Natural killer cell (primary cell): Measurements from ENCODE around the gene MBD1. TPM values are rescaled to one million over a fixed set of nuclear protein-coding genes. Genes with fewer than 3 reads are reported as not detected.

ENCODE experiments used
- ATAC-seq, 3 donors: fragments of 150-1000 bp in 2 of 3; fragments of 200-7000 bp in 1 of 3; cut with Tn5 transposase; 1 replicate in 1 of 3; 2 replicates in 2 of 3; pipeline ENCODE4 v1.10.0; 2021; ENCODE audit warnings: mild to moderate bottlenecking in 2 of 3, moderate library complexity in 2 of 3
- DNase-seq, 2 donors: peaks; one replicate each; pipeline versions ENCODE4 v3.0.0 to v3.0.0-alpha.2; 2013 to 2021; ENCODE audit warnings: mixed read lengths in 1 of 2
- H3K27ac ChIP-seq: one replicate; pipeline ENCODE4 v1.5.1; 2013; ENCODE audit warnings: mild to moderate bottlenecking, low read length
- H3K27me3 ChIP-seq: one replicate; pipeline ENCODE4 v1.6.1; 2013; ENCODE audit warnings: low read length; ENCODE audit not compliant: control insufficient read depth, insufficient read depth
- H3K36me3 ChIP-seq: one replicate; pipeline ENCODE4 v1.6.1; 2013; ENCODE audit warnings: low read length; ENCODE audit not compliant: control insufficient read depth, insufficient read depth
- H3K4me1 ChIP-seq: one replicate; pipeline ENCODE4 v1.6.1; 2013; ENCODE audit warnings: low read length; ENCODE audit not compliant: control insufficient read depth, insufficient read depth
- H3K4me3 ChIP-seq: one replicate; pipeline ENCODE4 v1.5.1; 2013; ENCODE audit warnings: low read length
- H3K9me3 ChIP-seq: one replicate; pipeline ENCODE4 v1.6.1; 2013; ENCODE audit warnings: low read length; ENCODE audit not compliant: control insufficient read depth, insufficient read depth
- H3K27ac Mint-ChIP-seq, 2 donors: one replicate each; pipeline ENCODE4 v1.8.0; 2022; ENCODE audit warnings: mild to moderate bottlenecking in 2 of 2, mixed read lengths in 2 of 2, moderate library complexity in 1 of 2
- H3K27me3 Mint-ChIP-seq, 2 donors: one replicate each; pipeline ENCODE4 v1.8.0; 2022; ENCODE audit warnings: low read depth in 2 of 2, mixed read lengths in 2 of 2
- H3K36me3 Mint-ChIP-seq: one replicate; pipeline ENCODE4 v1.8.0; 2022; ENCODE audit warnings: mixed read lengths
- H3K4me1 Mint-ChIP-seq, 2 donors: one replicate each; pipeline ENCODE4 v1.8.0; 2022; ENCODE audit warnings: mixed read lengths in 2 of 2
- H3K4me3 Mint-ChIP-seq: one replicate; pipeline ENCODE4 v1.8.0; 2022; ENCODE audit warnings: mild to moderate bottlenecking, moderate library complexity, mixed read lengths
- H3K9me3 Mint-ChIP-seq, 2 donors: one replicate each; pipeline ENCODE4 v1.8.0; 2022; ENCODE audit warnings: mixed read lengths in 2 of 2
- WGBS: methylation state at CpG from one replicate; pipeline ENCODE4 v1.1.7; 2013; ENCODE audit warnings: missing lambda C conversion rate; ENCODE audit not compliant: insufficient coverage; 5-methylcytosine and 5-hydroxymethylcytosine counted together
- intact Hi-C: fragments of 100-400 bp; cut with micrococcal nuclease; formaldehyde crosslinking; loops from one replicate; pipeline ENCODE4 v1.14.2; 2022
- total RNA-seq, 4 donors: library from RNA; stranded (reverse); fragments of 120-200 nt in 1 of 4; gene quantifications; one replicate each; pipeline versions ENCODE4 v1.2.3 to v1.2.4, GENCODE V29; 2013 to 2022
- TF ChIP-seq, protein P1 (sequence below): fragments of 200-600 bp; IDR thresholded peaks from one replicate; pipeline ENCODE4 v1.8.0; 2022; ENCODE audit warnings: antibody characterized with exemption

The MBD1 gene
- total RNA-seq, 3 donors from 2014 or later (not counting 1 experiment from before 2014, with no cell fraction given), result 106 to 113 (median 111) TPM

DNA sequence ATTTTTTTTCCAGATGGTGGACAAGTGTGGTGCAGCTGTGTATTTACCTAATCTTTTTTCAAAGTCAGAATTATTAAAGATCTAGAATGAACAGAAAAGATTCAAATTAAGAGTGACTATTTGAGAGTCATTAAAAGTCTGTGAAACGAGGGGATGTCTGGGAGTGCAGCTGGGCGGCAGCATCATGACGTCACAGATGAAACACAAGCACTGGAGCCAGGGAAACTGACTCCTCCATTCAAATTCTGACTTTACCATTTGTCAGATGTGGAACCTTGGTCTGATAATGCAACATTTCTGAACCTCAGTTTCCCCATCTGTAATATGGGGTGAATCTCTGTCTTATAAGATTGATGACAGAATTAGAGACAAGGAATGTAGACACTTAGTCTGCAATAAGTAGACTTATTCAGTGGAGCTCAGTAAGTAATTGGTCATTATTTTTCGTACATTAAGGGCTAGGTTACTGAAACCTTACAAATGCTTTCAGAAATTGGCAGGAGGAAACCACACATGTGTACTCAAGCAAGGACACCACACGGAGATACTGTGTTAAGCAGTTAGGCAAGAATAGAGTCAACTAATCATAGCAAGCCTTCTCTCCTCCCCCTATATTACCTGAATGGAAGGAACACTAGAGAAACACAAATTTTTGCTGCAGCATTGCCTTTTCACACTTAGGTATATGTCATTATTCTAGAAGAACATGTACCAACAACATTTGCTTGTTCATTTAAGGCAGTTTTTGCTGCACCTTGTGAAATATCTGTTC is 34.0 kb upstream of the MBD1 start:
- Mint-ChIP-seq H3K27ac (no peak overlapping the region), H3K4me3 (no peak overlapping the region), H3K27me3 (peaks cover 25 to 51% of the 10 kb centered on the region in 2 donors), H3K4me1 (no peaks in the 10 kb centered on the region), H3K9me3 (no peaks in the 10 kb centered on the region), H3K36me3 (no peaks in the 10 kb centered on the region)
- H3K27me3 ChIP-seq, result peaks cover 3% of the 10 kb centered on the region
- H3K27ac ChIP-seq, result no peak overlapping the region
- 63% methylated on average over 5 of the region's 5 CpGs for WGBS
- TF ChIP-seq, protein P1, sequence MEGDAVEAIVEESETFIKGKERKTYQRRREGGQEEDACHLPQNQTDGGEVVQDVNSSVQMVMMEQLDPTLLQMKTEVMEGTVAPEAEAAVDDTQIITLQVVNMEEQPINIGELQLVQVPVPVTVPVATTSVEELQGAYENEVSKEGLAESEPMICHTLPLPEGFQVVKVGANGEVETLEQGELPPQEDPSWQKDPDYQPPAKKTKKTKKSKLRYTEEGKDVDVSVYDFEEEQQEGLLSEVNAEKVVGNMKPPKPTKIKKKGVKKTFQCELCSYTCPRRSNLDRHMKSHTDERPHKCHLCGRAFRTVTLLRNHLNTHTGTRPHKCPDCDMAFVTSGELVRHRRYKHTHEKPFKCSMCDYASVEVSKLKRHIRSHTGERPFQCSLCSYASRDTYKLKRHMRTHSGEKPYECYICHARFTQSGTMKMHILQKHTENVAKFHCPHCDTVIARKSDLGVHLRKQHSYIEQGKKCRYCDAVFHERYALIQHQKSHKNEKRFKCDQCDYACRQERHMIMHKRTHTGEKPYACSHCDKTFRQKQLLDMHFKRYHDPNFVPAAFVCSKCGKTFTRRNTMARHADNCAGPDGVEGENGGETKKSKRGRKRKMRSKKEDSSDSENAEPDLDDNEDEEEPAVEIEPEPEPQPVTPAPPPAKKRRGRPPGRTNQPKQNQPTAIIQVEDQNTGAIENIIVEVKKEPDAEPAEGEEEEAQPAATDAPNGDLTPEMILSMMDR, result no peak
- DNase-seq (no peak), ATAC-seq (no peak)
- H3K4me1 ChIP-seq, result no peaks in the 10 kb centered on the region
- no peak overlapping the region for H3K4me3 ChIP-seq
- H3K9me3 ChIP-seq, result no peaks in the 10 kb centered on the region
- intact Hi-C loops, result no loop called here
- no peaks in the 10 kb centered on the region for H3K36me3 ChIP-seq

DNA sequence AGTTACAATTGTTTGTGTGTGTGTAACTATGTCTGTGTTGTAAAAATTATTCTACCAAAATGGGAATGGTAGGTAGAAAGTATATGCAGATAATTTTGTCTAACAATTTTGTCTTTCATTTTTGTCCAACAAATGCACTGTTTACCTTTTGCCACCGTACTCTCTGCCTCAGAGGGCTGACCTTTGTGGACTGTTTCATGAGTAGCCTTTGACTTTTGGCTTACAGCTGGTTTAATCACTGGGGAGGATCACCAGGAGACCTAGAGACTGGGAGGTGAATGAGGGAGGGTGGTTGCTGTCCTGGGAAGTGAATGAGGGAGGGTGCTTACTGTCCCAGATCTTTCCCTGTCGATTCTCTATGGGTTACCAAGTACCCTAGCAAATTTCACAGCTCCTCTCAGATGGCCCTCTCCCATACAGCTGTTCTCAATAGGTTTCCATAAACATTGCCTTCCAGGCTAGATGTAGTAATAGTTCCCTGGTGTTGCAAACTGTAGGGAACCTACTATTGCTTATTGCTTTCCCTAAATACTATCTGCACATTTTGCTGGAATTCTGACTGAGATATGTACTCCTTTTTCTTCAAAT is 32.6 kb upstream of the MBD1 start:
- no peaks in the 10 kb centered on the region for H3K9me3 Mint-ChIP-seq
- peaks cover 3% of the 10 kb centered on the region for H3K27me3 ChIP-seq
- no peaks in the 10 kb centered on the region for H3K36me3 ChIP-seq
- H3K4me1 ChIP-seq, result no peaks in the 10 kb centered on the region
- ATAC-seq (no peak), DNase-seq (no peak)
- H3K4me3 ChIP-seq, result no peak overlapping the region
- no peak overlapping the region for H3K27ac Mint-ChIP-seq
- TF ChIP-seq, protein P1, result no peak
- 86% methylated on average over 2 of the region's 2 CpGs for WGBS
- H3K27me3 Mint-ChIP-seq, result peaks cover 28 to 49% of the 10 kb centered on the region in 2 donors
- intact Hi-C loops, result no loop called here
- no peak overlapping the region for H3K4me3 Mint-ChIP-seq
- H3K27ac ChIP-seq, result no peak overlapping the region
- no peaks in the 10 kb centered on the region for H3K9me3 ChIP-seq
- H3K36me3 Mint-ChIP-seq, result no peaks in the 10 kb centered on the region
- no peaks in the 10 kb centered on the region for H3K4me1 Mint-ChIP-seq

DNA sequence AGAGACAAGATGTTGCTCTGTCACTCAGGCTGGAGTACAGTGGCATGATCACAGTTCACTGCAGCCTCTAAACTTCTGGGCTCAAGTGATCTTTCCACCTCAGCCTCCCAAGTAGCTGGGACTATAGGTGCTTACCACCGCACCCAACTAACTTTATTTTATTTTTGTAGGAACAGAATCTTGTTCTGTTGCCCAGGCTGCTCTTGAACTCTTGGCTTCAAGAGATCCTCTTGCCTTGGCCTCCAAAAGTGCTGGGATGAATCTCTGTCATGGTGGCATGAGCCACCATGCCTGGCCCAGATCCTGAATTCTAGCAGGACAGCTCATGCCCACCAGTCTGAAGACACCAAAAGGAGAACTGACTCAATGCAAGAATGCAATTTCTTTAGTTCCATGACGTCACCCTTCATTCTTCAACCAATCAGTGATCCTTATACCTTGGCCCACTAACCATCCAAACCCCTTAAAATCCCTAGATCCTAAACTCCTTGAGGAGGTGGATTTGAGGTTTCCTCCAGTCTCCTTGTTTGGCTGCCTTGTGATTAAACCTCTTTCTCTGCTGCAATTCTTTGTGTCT is 31.8 kb upstream of the MBD1 start:
- intact Hi-C loops, result no loop called here
- no peak for DNase-seq
- TF ChIP-seq, protein P1, result no peak
- no peaks in the 10 kb centered on the region for H3K36me3 Mint-ChIP-seq
- H3K36me3 ChIP-seq, result no peaks in the 10 kb centered on the region
- no peaks in the 10 kb centered on the region for H3K9me3 Mint-ChIP-seq
- H3K4me1 Mint-ChIP-seq, result peaks cover 0 to 5% of the 10 kb centered on the region in 2 donors
- H3K4me3 ChIP-seq, result no peak overlapping the region
- peaks cover 28 to 42% of the 10 kb centered on the region in 2 donors for H3K27me3 Mint-ChIP-seq
- H3K4me1 ChIP-seq, result peaks cover 2% of the 10 kb centered on the region
- no peak overlapping the region for H3K4me3 Mint-ChIP-seq
- H3K27ac ChIP-seq, result no peak overlapping the region
- H3K27ac Mint-ChIP-seq, result no peak overlapping the region
- ATAC-seq, result no peak
- WGBS, result 71% methylated on average over 2 of the region's 2 CpGs
- no peaks in the 10 kb centered on the region for H3K9me3 ChIP-seq
- H3K27me3 ChIP-seq, result peaks cover 3% of the 10 kb centered on the region
